PC-9 (cell line): ENCODE measurements around the gene MYH15.

Experiments used
- EZH2 ChIP-seq: fragments of 200-600 bp; sonication (generic); IDR thresholded peaks from 2 replicates; pipeline ENCODE4 v1.8.0; 2017; ENCODE audit warnings: antibody characterized with exemption, low read depth
- TF ChIP-seq, protein P1 (sequence below): fragments of 200-600 bp; sonication (generic); conservative IDR thresholded peaks from 2 replicates; pipeline ENCODE4 v1.6.1; 2017; ENCODE audit warnings: mixed run types, antibody characterized with exemption, mild to moderate bottlenecking, moderate library complexity

DNA sequence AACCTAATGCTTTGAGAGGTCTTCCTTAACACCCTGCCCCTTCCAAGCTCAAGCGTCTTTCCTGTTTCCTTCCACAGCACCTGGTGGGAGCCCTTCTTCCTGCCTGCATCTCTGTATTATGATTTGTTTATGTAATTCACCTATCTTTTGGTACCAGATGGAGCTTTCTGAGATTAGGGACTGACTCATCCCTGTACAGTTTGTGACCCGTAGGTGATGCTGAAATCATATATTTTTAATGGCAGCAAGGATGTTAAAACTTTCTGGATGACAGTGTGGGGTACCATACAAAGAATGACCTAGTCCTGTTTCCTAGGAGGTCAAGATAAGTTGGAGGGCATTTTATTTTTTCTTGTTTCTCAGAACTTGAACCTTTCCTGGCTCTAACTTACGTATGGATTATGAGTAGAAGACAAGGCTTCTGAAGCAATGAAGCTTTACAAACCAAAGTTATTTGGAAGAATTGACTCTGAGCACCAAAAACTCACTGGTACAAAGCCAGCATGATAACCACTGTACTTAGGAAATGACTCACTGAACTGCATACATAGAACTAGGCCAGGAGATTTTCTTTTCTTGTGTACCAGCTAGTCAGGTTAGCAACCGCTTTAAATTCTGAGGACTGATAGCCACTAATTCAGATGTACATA, 167.4 kb downstream of the MYH15 start:
- TF ChIP-seq, protein P1, sequence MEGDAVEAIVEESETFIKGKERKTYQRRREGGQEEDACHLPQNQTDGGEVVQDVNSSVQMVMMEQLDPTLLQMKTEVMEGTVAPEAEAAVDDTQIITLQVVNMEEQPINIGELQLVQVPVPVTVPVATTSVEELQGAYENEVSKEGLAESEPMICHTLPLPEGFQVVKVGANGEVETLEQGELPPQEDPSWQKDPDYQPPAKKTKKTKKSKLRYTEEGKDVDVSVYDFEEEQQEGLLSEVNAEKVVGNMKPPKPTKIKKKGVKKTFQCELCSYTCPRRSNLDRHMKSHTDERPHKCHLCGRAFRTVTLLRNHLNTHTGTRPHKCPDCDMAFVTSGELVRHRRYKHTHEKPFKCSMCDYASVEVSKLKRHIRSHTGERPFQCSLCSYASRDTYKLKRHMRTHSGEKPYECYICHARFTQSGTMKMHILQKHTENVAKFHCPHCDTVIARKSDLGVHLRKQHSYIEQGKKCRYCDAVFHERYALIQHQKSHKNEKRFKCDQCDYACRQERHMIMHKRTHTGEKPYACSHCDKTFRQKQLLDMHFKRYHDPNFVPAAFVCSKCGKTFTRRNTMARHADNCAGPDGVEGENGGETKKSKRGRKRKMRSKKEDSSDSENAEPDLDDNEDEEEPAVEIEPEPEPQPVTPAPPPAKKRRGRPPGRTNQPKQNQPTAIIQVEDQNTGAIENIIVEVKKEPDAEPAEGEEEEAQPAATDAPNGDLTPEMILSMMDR: no peak
- no peak for TF ChIP-seq EZH2
